Ovary (tissue), 9 donors: ENCODE measurements around the gene NPHP4. TPM values are rescaled to one million over a fixed set of nuclear protein-coding genes. Genes with fewer than 3 reads are reported as not detected.

Experiments used
- DNase-seq, 5 donors: peaks; one replicate each; pipeline ENCODE4 v3.0.0-alpha.2; 2019 to 2020
- H3K27ac ChIP-seq, 2 donors: fragments of 200-600 bp; one replicate each; pipeline versions ENCODE4 v1.5.1 to v1.8.0; 2019 to 2022
- H3K27me3 ChIP-seq: fragments of 200-600 bp; one replicate; pipeline ENCODE4 v1.8.0; 2022
- H3K36me3 ChIP-seq: fragments of 200-600 bp; sonication (generic); one replicate; pipeline ENCODE4 v1.5.1; 2019
- H3K4me1 ChIP-seq: one replicate; pipeline ENCODE4 v1.8.1; 2013; ENCODE audit warnings: mild to moderate bottlenecking, moderate library complexity; ENCODE audit not compliant: insufficient read depth
- H3K4me3 ChIP-seq: fragments of 200-600 bp; sonication (generic); one replicate; pipeline ENCODE4 v1.5.1; 2017
- H3K9me3 ChIP-seq, 2 donors: fragments of 200-600 bp in 1 of 2; sonication (generic) in 1 of 2; one replicate each; pipeline versions ENCODE4 v1.5.1 to v1.8.1; 2013 to 2019; ENCODE audit warnings: mild to moderate bottlenecking in 1 of 2, moderate library complexity in 1 of 2
- CTCF ChIP-seq, 3 donors: fragments of 450-650 bp in 2 of 3; fragments of 200-600 bp in 1 of 3; IDR thresholded peaks; one replicate each; pipeline versions ENCODE4 v1.5.1 to v1.8.0; 2016 to 2022; ENCODE audit warnings: antibody characterized with exemption in 3 of 3, mild to moderate bottlenecking in 1 of 3
- EP300 ChIP-seq: sonication (generic); formaldehyde crosslinking; IDR thresholded peaks from one replicate; pipeline ENCODE4 v1.6.1; 2017; ENCODE audit warnings: antibody characterized with exemption
- POLR2A ChIP-seq: fragments of 450-650 bp; IDR thresholded peaks from one replicate; pipeline ENCODE4 v1.6.1; 2017; ENCODE audit warnings: antibody characterized with exemption, mild to moderate bottlenecking, moderate library complexity
- WGBS, 3 donors: extraction: QIAGEN DNeasy Blood & Tissue Kit in 1 of 3; methylation state at CpG; one replicate each; pipeline versions ENCODE4 v1.1.5 to v1.1.7; 2013 to 2017; 5-methylcytosine and 5-hydroxymethylcytosine counted together
- intact Hi-C, 4 donors: fragments of 100-400 bp; cut with DNase I; formaldehyde crosslinking; loops; one replicate each; pipeline versions ENCODE4 v1.11.0 to v1.15.1; 2022 to 2023
- polyA plus RNA-seq, 2 donors: library from polyadenylated mRNA; stranded (reverse); fragments of 200-250 nt in 1 of 2; fragments of 350-450 nt in 1 of 2; fragmentation: Illumina TruSeq in 1 of 2; extraction: RNeasy Lipid Tissue Mini Kit (QIAGEN cat#74804) in 1 of 2; gene quantifications; one replicate each; pipeline ENCODE4 v1.2.3, GENCODE V29; 2013 to 2014
- total RNA-seq, 7 donors: library from RNA; depleted of rRNA in 2 of 7; stranded (reverse); fragments of >200 nt in 2 of 7; fragmentation: NEBNext Ultra II Directional in 3 of 7; extraction: Animal tissue kit (Norgen Biotek cat#: 25700) in 3 of 7; gene quantifications; one replicate each; pipeline versions ENCODE4 v1.1.0 to v1.2.4, GENCODE V29; 2016 to 2023
- donor health status: DM: no; HTN: no; CAD: no; lungs with moderate emphysema.
- donor health status: DM: no; HTN: no; CAD: no.
- donor health status: Bipolar disorder and iron deficiency.
- donor health status: DM: yes; HTN: yes; CAD: no.
- donor health status: DM: no; HTN: no; CAD: no.
- donor health status: DM: yes; HTN: yes; CAD: no.

Gene NPHP4
- total and polyA plus RNA-seq, 9 donors, result 1.5 to 20.8 (median 10.7) TPM

- Histone ChIP-seq H3K4me1 (no peaks in the 10 kb centered on the region), H3K27ac (no peak overlapping the region), H3K27me3 (no peaks in the 10 kb centered on the region), H3K4me3 (no peak overlapping the region), H3K9me3 (no peaks in the 10 kb centered on the region), H3K36me3 (no peaks in the 10 kb centered on the region)
- 87 to 89% (median 88%) methylated on average over 23 of the region's 23 CpGs for WGBS, 3 donors
- TF ChIP-seq CTCF (IDR thresholded peaks at IDR 0.05) (no peak), EP300 (no peak), POLR2A (no peak)
- DNase-seq, result no peak
- intact Hi-C loops, result no loop called here
Measured at GRCh38 chr1:5887349-5887970, 104.8 kb downstream of the NPHP4 start.

DNA sequence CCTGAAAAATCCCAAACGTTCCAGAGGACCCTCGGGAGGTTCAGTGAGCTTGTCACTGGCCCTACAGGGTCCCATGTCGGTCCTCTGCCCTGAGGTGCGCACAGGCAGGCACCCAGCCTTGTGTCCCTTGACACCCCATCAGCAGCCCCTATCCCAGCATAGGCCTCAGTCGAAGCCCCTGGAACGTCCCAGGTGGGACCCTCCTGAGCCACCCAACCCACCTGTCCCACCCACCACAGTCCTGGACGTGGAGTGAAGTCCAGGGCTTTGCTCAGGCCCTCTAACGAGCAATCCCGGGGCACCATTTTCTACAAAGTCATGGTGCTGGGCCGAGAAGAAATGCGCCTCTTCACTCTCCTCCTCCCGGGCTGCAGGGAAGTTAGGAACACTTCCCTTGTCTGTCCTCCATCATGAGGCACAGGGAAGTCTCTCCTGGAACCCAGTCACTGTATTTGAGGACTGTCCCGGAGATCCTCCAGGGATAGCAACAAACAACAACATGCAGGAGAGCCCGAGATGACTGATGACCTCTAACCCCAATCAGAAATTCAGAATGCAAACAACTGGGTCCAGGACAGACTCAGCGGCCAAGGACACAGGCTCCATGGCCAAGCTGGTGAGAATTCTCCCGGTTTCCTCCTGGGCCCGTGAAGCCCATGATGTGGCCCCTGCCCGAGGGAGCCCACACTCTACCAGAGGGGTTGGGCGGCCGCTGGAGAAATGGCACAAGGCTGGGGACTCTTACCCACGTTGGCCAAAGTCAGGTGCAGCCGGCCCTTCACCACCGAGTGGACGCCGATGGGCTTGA lies 105.5 kb downstream of the NPHP4 start:
- H3K27ac ChIP-seq, result no peak overlapping the region
- WGBS, 3 donors, result 91 to 92% (median 92%) methylated on average over 25 of the region's 25 CpGs
- no peaks in the 10 kb centered on the region for H3K36me3 ChIP-seq
- no peaks in the 10 kb centered on the region for H3K4me1 ChIP-seq
- intact Hi-C loops, result no loop called here
- no peaks in the 10 kb centered on the region for H3K27me3 ChIP-seq
- H3K9me3 ChIP-seq, result no peaks in the 10 kb centered on the region
- no peak overlapping the region for H3K4me3 ChIP-seq
- DNase-seq, result no peak
- TF ChIP-seq CTCF (IDR thresholded peaks at IDR 0.05) (no peak), POLR2A (no peak)

DNA sequence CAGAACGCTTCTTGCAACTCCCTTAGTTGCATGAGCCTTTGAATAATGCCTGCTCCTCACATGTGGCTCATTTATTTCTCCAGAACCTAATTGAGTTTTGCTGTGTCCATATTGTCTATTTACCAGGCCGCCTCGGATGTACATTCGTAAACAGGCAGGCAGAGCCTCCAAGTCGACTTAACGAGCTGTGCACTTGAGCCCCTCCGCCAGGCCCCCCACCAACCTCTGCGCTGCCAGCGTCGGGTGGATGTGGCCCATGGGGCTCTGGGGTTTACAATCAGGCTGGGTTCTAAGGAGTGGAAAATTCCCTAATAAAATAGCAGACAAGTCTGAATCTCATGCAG lies 106.1 kb downstream of the NPHP4 start:
- Histone ChIP-seq H3K27ac (no peak overlapping the region), H3K27me3 (no peaks in the 10 kb centered on the region), H3K36me3 (no peaks in the 10 kb centered on the region), H3K9me3 (no peaks in the 10 kb centered on the region), H3K4me3 (no peak overlapping the region), H3K4me1 (no peaks in the 10 kb centered on the region)
- 85 to 89% (median 87%) methylated on average over 10 of the region's 10 CpGs for WGBS, 3 donors
- intact Hi-C loops, result no loop called here
- no peak for TF ChIP-seq CTCF (IDR thresholded peaks at IDR 0.05)
- no peak for TF ChIP-seq EP300
- no peak for TF ChIP-seq POLR2A
- no peak for DNase-seq

DNA sequence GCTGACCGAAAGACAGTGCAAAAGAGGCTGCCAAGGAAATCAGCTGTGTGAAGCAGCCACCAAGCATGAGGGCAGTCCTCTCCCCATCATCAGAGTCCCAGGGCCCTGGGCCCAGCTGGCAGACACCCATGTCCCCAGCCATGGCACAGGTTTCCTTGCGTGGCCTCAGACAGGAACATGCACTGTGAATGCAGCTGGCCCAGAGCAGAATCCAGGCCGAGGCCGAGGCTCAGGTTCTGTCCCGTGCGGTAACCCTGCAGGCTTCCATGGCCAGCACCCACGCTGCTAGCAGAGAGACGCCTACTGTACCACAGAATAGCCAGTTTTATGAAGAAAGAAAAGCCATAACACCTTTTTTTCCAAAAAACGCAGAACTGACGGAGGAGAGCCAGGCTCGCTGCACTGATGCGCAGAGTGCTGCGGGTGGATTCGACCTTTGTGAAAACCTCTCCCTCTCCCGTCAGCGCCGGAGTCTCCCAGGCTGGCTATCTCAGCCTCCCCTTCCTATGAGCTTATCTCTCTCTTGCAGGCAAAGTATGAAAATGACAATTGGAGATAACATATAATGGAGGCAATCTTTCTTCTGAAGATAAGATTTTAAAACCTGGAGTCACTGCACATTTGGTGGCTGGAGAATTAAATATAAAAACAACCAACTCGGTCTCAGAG lies 106.6 kb downstream of the NPHP4 start:
- Histone ChIP-seq H3K27me3 (no peaks in the 10 kb centered on the region), H3K4me3 (no peak overlapping the region), H3K36me3 (no peaks in the 10 kb centered on the region), H3K27ac (no peak overlapping the region), H3K9me3 (no peaks in the 10 kb centered on the region), H3K4me1 (no peaks in the 10 kb centered on the region)
- no peak for DNase-seq
- no peak for TF ChIP-seq EP300
- no peak for TF ChIP-seq CTCF (IDR thresholded peaks at IDR 0.05)
- TF ChIP-seq POLR2A, result no peak
- 86 to 87% (median 86%) methylated on average over 14 to 18 of the region's 18 CpGs for WGBS, 3 donors
- intact Hi-C loops, result no loop called here
